GM23338 (cell line): Measurements from ENCODE around the gene CFAP251.

Source experiments
- CTCF ChIP-seq, 2 experiments: fragments of 200-600 bp in 1 of 2; sonication (generic) in 1 of 2; conservative IDR thresholded peaks; 2 replicates each; pipeline versions ENCODE4 v1.5.1 to v1.6.1; 2016 to 2017; ENCODE audit warnings: antibody characterized with exemption in 2 of 2, low read depth in 2 of 2, mild to moderate bottlenecking in 2 of 2, moderate library complexity in 1 of 2
- EZH2 ChIP-seq: fragments of 200-600 bp; sonication (generic); IDR thresholded peaks from one replicate; pipeline ENCODE4 v1.8.0; 2017; ENCODE audit warnings: antibody characterized with exemption, mild to moderate bottlenecking, low read depth; ENCODE audit not compliant: unreplicated experiment
- EZH2phosphoT487 ChIP-seq: fragments of 200-600 bp; sonication (generic); IDR thresholded peaks from one replicate; pipeline ENCODE4 v1.8.1; 2018; ENCODE audit warnings: antibody characterized with exemption; ENCODE audit not compliant: unreplicated experiment
- JUNB ChIP-seq: IDR thresholded peaks from one replicate; pipeline ENCODE4 v1.6.1; 2016; ENCODE audit warnings: antibody characterized with exemption; ENCODE audit not compliant: unreplicated experiment
- POLR2AphosphoS5 ChIP-seq: IDR thresholded peaks from 2 replicates; pipeline ENCODE4 v1.6.1; 2016; ENCODE audit warnings: antibody characterized with exemption, low read depth
- ZNF114 ChIP-seq: fragments of 250-450 bp; sonication (Bioruptor Pico); IDR thresholded peaks from 2 replicates; pipeline ENCODE4 v1.5.0; 2020; ENCODE audit warnings: mild to moderate bottlenecking, moderate library complexity
- TF ChIP-seq, protein P1 (sequence below): IDR thresholded peaks from one replicate; pipeline ENCODE4 v1.6.1; 2018; ENCODE audit warnings: antibody characterized with exemption; ENCODE audit not compliant: unreplicated experiment

- TF ChIP-seq CTCF (conservative IDR thresholded peaks at IDR 0.05; ENCODE audit: low read depth in 2 of 2) (no peak), POLR2AphosphoS5 (no peak), EZH2 (no peak), ZNF114 (CRISPR knock-in tag) (no peak), EZH2phosphoT487 (no peak), JUNB (no peak)
- TF ChIP-seq, protein P1, sequence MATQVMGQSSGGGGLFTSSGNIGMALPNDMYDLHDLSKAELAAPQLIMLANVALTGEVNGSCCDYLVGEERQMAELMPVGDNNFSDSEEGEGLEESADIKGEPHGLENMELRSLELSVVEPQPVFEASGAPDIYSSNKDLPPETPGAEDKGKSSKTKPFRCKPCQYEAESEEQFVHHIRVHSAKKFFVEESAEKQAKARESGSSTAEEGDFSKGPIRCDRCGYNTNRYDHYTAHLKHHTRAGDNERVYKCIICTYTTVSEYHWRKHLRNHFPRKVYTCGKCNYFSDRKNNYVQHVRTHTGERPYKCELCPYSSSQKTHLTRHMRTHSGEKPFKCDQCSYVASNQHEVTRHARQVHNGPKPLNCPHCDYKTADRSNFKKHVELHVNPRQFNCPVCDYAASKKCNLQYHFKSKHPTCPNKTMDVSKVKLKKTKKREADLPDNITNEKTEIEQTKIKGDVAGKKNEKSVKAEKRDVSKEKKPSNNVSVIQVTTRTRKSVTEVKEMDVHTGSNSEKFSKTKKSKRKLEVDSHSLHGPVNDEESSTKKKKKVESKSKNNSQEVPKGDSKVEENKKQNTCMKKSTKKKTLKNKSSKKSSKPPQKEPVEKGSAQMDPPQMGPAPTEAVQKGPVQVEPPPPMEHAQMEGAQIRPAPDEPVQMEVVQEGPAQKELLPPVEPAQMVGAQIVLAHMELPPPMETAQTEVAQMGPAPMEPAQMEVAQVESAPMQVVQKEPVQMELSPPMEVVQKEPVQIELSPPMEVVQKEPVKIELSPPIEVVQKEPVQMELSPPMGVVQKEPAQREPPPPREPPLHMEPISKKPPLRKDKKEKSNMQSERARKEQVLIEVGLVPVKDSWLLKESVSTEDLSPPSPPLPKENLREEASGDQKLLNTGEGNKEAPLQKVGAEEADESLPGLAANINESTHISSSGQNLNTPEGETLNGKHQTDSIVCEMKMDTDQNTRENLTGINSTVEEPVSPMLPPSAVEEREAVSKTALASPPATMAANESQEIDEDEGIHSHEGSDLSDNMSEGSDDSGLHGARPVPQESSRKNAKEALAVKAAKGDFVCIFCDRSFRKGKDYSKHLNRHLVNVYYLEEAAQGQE = no peak
These were observed 88.0 kb downstream of the CFAP251 start for GRCh38 chr12:122006186-122006926.
